ENCODE results near the gene ACOT9. TPM values are rescaled to one million over a fixed set of nuclear protein-coding genes. Genes with fewer than 3 reads are reported as not detected.

Gene ACOT9
- total RNA-seq, 1 experiment from 2014 or later, result 44.5 TPM

GRCh38 chrX:23726191-23726590 is 16.9 kb downstream of the ACOT9 start:
- Histone ChIP-seq H3K27ac (ENCODE audit: low read length) (no peak overlapping the region), H3K9me3 (ENCODE audit: control insufficient read depth, insufficient read depth, low read depth, low read length) (no peaks in the 10 kb centered on the region), H3K4me1 (ENCODE audit: control insufficient read depth, insufficient read depth, low read length) (no peaks in the 10 kb centered on the region), H3K27me3 (ENCODE audit: control insufficient read depth, insufficient read depth, low read length) (no peaks in the 10 kb centered on the region), H3K36me3 (ENCODE audit: control insufficient read depth, insufficient read depth, low read length) (peaks cover 2% of the 10 kb centered on the region; the same call in 1 of the 2 replicates), H3K4me3 (ENCODE audit: low read depth in 2 of 2, low read length in 2 of 2) (no peak overlapping the region)
- no peak for TF ChIP-seq REST (IDR thresholded peaks at IDR 0.05; ENCODE audit: insufficient read depth in 1 of 2, low read depth in 2 of 2, low read length in 1 of 2)
- no peak for TF ChIP-seq CTCF (IDR thresholded peaks at IDR 0.05)
- no peak for TF ChIP-seq POLR2AphosphoS5 (IDR thresholded peaks at IDR 0.05; ENCODE audit: low read depth, low read length)
- TF ChIP-seq SIN3A (IDR thresholded peaks at IDR 0.05; ENCODE audit: borderline replicate concordance, insufficient read depth, low read depth, low read length), result no peak
- no peak for TF ChIP-seq TCF7L2 (IDR thresholded peaks at IDR 0.05; ENCODE audit: low read depth, low read length)
- intact Hi-C loops (cut with micrococcal nuclease; ENCODE audit: unreplicated experiment) (no loop called here), in situ Hi-C loops (cut with HindIII; ENCODE audit: low pct_unique_long_range_greater_than_20kb, low sequenced_read_pairs) (no loop called here)
- ChIA-PET CTCF (no interaction called here), POLR2A (no interaction called here)
- ATAC-seq (no peak), DNase-seq (ENCODE audit: low read depth, low spot score) (no peak)
- no TSS peak for BruUV-seq (replicated peaks)

GRCh38 chrX:23720117-23720677 is 22.9 kb downstream of the ACOT9 start:
- Histone ChIP-seq H3K9me3 (ENCODE audit: control insufficient read depth, insufficient read depth, low read depth, low read length) (no peaks in the 10 kb centered on the region), H3K4me3 (ENCODE audit: low read depth in 2 of 2, low read length in 2 of 2) (no peak overlapping the region), H3K4me1 (ENCODE audit: control insufficient read depth, insufficient read depth, low read length) (no peaks in the 10 kb centered on the region), H3K36me3 (ENCODE audit: control insufficient read depth, insufficient read depth, low read length) (peaks cover 2% of the 10 kb centered on the region; the same call in 1 of the 2 replicates), H3K27ac (ENCODE audit: low read length) (no peak overlapping the region), H3K27me3 (ENCODE audit: control insufficient read depth, insufficient read depth, low read length) (no peaks in the 10 kb centered on the region)
- CTCF ChIA-PET, result no interaction called here
- in situ Hi-C loops (cut with HindIII; ENCODE audit: low pct_unique_long_range_greater_than_20kb, low sequenced_read_pairs), result no loop called here
- no peak for TF ChIP-seq REST (IDR thresholded peaks at IDR 0.05; ENCODE audit: insufficient read depth in 1 of 2, low read depth in 2 of 2, low read length in 1 of 2)
- TF ChIP-seq SIN3A (IDR thresholded peaks at IDR 0.05; ENCODE audit: borderline replicate concordance, insufficient read depth, low read depth, low read length), result no peak
- TF ChIP-seq POLR2AphosphoS5 (IDR thresholded peaks at IDR 0.05; ENCODE audit: low read depth, low read length), result no peak
- TF ChIP-seq TCF7L2 (IDR thresholded peaks at IDR 0.05; ENCODE audit: low read depth, low read length), result no peak
- TF ChIP-seq CTCF (IDR thresholded peaks at IDR 0.05), result no peak
- intact Hi-C loops (cut with micrococcal nuclease; ENCODE audit: unreplicated experiment), result no loop called here
- BruUV-seq (replicated peaks), result no TSS peak
- DNase-seq (ENCODE audit: low read depth, low spot score) (no peak), ATAC-seq (no peak)
- POLR2A ChIA-PET, result no interaction called here
